LNCaP clone FGC (cell line): Measurements from ENCODE around the gene ODAPH.
"Not testable (repeated sequence)": the region's sequence is repeated elsewhere in the genome, so short reads cannot be mapped to it uniquely, and the experiment has no call there.

Experiments
- DNase-seq: peaks from one replicate; pipeline ENCODE4 v3.0.0-alpha.2; 2011; ENCODE audit warnings: low read depth
- H3K4me3 ChIP-seq: 2 replicates; pipeline ENCODE4 v1.5.1; 2011; ENCODE audit warnings: mild to moderate bottlenecking, low read depth, low read length, control low read depth
- CTCF ChIP-seq: IDR thresholded peaks from 2 replicates; pipeline ENCODE4 v1.5.1; 2012; ENCODE audit warnings: mild to moderate bottlenecking; ENCODE audit not compliant: control insufficient read depth, insufficient read depth; ENCODE audit errors: extremely low read depth

Gene ODAPH

GRCh38 chr4:75542824-75543223, 13.0 kb upstream of the ODAPH start:
- DNase-seq, result no peak
- H3K4me3 ChIP-seq, result no peak overlapping the region
- no peak for TF ChIP-seq CTCF

GRCh38 chr4:75544220-75544619, 11.6 kb upstream of the ODAPH start:
- H3K4me3 ChIP-seq, DNase-seq: not testable (repeated sequence)

GRCh38 chr4:75544870-75545269, 11.0 kb upstream of the ODAPH start:
- DNase-seq, result no peak
- no peak overlapping the region for H3K4me3 ChIP-seq
- no peak for TF ChIP-seq CTCF

- TF ChIP-seq CTCF, result no peak
- DNase-seq, result no peak
- no peak overlapping the region for H3K4me3 ChIP-seq
Measured at GRCh38 chr4:75545526-75545925, 10.3 kb upstream of the ODAPH start.

GRCh38 chr4:75547647-75548387, 8.0 kb upstream of the ODAPH start:
- no peak overlapping the region for H3K4me3 ChIP-seq
- no peak for DNase-seq
- TF ChIP-seq CTCF, result no peak

GRCh38 chr4:75549019-75549418, 6.8 kb upstream of the ODAPH start:
- TF ChIP-seq CTCF, result no peak
- no peak for DNase-seq

GRCh38 chr4:75552452-75552851, 3.4 kb upstream of the ODAPH start:
- TF ChIP-seq CTCF, result no peak
- no peak for DNase-seq
- no peak overlapping the region for H3K4me3 ChIP-seq

More at GRCh38 chr4:75549019-75549418, 6.8 kb upstream of the ODAPH start:
- no peak overlapping the region for H3K4me3 ChIP-seq

- H3K4me3 ChIP-seq, result no peak overlapping the region
- TF ChIP-seq CTCF, result no peak
- no peak for DNase-seq
Measured at GRCh38 chr4:75557696-75558095, 1.8 kb downstream of the ODAPH start.
